Activated T-helper 1 cell treated with anti-CD3 and anti-CD28 coated beads, Interleukin-2, amount 50 U/mL, for 16 hours (primary cell): Measurements from ENCODE around the gene LGALS3.
A peak's percentile ranks its signal among the peaks of the same experiment; 100 is the strongest.

ENCODE experiments used
- DNase-seq, 2 donors: peaks; one replicate each; pipeline ENCODE4 v3.0.0-alpha.2; 2020; ENCODE audit warnings: low read depth in 1 of 2, low spot score in 1 of 2

Gene LGALS3

GRCh38 chr14:55190906-55191202 lies 61.8 kb downstream of the LGALS3 start:
- no peak for DNase-seq

GRCh38 chr14:55191203-55192053 lies 62.4 kb downstream of the LGALS3 start, which contains the start of gene DLGAP5:
TSS of gene DLGAP5 (minus strand) at chr14:55191585. CDS start at chr14:55189179, 2,406 bp downstream.
- peak; percentile 68 to 81 for DNase-seq

GRCh38 chr14:55192054-55192621 lies 63.1 kb downstream of the LGALS3 start:
- DNase-seq: no peak

- DNase-seq: no peak
Observed at GRCh38 chr14:55194656-55195355, 65.8 kb downstream of the LGALS3 start.
